Measurements from ENCODE around the gene NPY1R.

The NPY1R gene

DNA sequence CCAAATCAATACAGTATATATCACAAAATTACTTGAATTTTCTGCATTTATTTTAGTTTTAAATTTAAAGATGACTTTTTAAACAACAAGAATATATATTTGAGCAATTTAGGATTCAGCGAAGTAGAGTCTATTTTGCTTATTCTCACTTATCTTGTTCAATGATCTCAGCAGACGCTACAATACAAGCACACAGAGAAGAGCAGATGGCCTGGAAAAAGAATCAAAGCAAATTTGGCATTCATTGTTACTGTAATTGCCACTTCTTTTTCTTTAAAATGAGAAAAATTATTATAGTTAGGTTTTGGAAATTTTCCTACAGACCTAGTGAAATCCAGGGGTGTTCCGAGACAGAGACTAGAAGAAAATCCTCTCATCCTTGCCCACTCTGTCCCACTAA lies 57.5 kb downstream of the NPY1R start:
- DNase-seq = no peak

Data from GOT3 (cell line).